CD8-positive, alpha-beta memory T cell (primary cell): ENCODE results near the gene L3MBTL2. TPM values are rescaled to one million over a fixed set of nuclear protein-coding genes. Genes with fewer than 3 reads are reported as not detected.
A peak's percentile ranks its signal among the peaks of the same experiment; 100 is the strongest.

Source experiments
- CTCF ChIA-PET: fragments of 350-600 bp; sonication (Branson Sonifier 250); formaldehyde crosslinking; loops from one replicate; lab custom pipeline; 2021; ENCODE audit warnings: antibody characterized with exemption; lab: Charles Lee
- POLR2A ChIA-PET: fragments of 350-600 bp; sonication (Branson Sonifier 250); formaldehyde crosslinking; loops from one replicate; lab custom pipeline; 2021; ENCODE audit warnings: antibody characterized with exemption; lab: Charles Lee
- DNase-seq, 5 donors: peaks; one replicate each; pipeline versions ENCODE4 v3.0.0 to v3.0.0-alpha.2; 2020 to 2022; ENCODE audit warnings: mixed read lengths in 1 of 5
- H3K27ac ChIP-seq: one replicate; pipeline ENCODE4 v1.7.0; 2013; ENCODE audit warnings: low read depth, mild to moderate bottlenecking, low read length, moderate library complexity
- H3K27me3 ChIP-seq: 2 replicates; pipeline ENCODE4 v1.7.0; 2013; ENCODE audit warnings: low read length, mild to moderate bottlenecking; ENCODE audit not compliant: insufficient read depth, poor library complexity, severe bottlenecking
- H3K36me3 ChIP-seq: 2 replicates; pipeline ENCODE4 v1.7.0; 2013; ENCODE audit warnings: mild to moderate bottlenecking, low read length, moderate library complexity; ENCODE audit not compliant: insufficient read depth
- H3K4me1 ChIP-seq: 2 replicates; pipeline ENCODE4 v1.7.0; 2013; ENCODE audit warnings: mild to moderate bottlenecking, low read length, moderate library complexity; ENCODE audit not compliant: insufficient read depth
- H3K4me3 ChIP-seq: 2 replicates; pipeline ENCODE4 v1.7.0; 2013; ENCODE audit warnings: mild to moderate bottlenecking, low read length
- H3K9me3 ChIP-seq: 2 replicates; pipeline ENCODE4 v1.7.0; 2013; ENCODE audit warnings: mild to moderate bottlenecking, low read length
- H3K27ac Mint-ChIP-seq, 8 donors: one replicate each; pipeline ENCODE4 v1.8.0; 2020 to 2021; ENCODE audit warnings: mixed read lengths in 8 of 8, mild to moderate bottlenecking in 6 of 8, inconsistent platforms in 3 of 8, moderate library complexity in 3 of 8
- H3K27me3 Mint-ChIP-seq, 2 donors: one replicate each; pipeline ENCODE4 v1.8.0; 2020 to 2021; ENCODE audit warnings: mixed read lengths in 2 of 2, mild to moderate bottlenecking in 1 of 2, moderate library complexity in 1 of 2
- H3K36me3 Mint-ChIP-seq, 3 donors: one replicate each; pipeline ENCODE4 v1.8.0; 2020 to 2021; ENCODE audit warnings: mixed read lengths in 3 of 3, inconsistent platforms in 1 of 3, mild to moderate bottlenecking in 1 of 3
- H3K4me1 Mint-ChIP-seq, 3 donors: one replicate each; pipeline ENCODE4 v1.8.0; 2020 to 2021; ENCODE audit warnings: mixed read lengths in 3 of 3, inconsistent platforms in 1 of 3, mild to moderate bottlenecking in 1 of 3
- H3K4me3 Mint-ChIP-seq, 7 donors: one replicate each; pipeline ENCODE4 v1.8.0; 2020 to 2021; ENCODE audit warnings: mixed read lengths in 7 of 7, mild to moderate bottlenecking in 6 of 7, moderate library complexity in 4 of 7, inconsistent platforms in 2 of 7
- H3K9me3 Mint-ChIP-seq, 5 donors: one replicate each; pipeline ENCODE4 v1.8.0; 2020 to 2022; ENCODE audit warnings: mixed read lengths in 5 of 5, mild to moderate bottlenecking in 3 of 5, moderate library complexity in 2 of 5, inconsistent platforms in 1 of 5
- polyA plus RNA-seq: library from polyadenylated mRNA; unstranded; fragments of 300-500 nt; fragmentation: Illumina TruSeq; gene quantifications from one replicate; pipeline ENCODE4 v1.2.3, GENCODE V29; 2021
- total RNA-seq, 2 experiments: library from RNA; stranded (reverse); gene quantifications; one replicate each; pipeline ENCODE4 v1.2.3, GENCODE V29; 2021

The L3MBTL2 gene
- total and polyA plus RNA-seq, 3 experiments from 2014 or later = 34.2 to 55.9 (median 54.4) TPM

- CTCF ChIA-PET = interaction anchor here (1.1 to 1.5 kb wide), 2 partner anchors 8 to 308 kb away, joined by 3 to 7 read pairs; no protein-coding TSS in a partner anchor
- H3K27ac ChIP-seq = no peak overlapping the region
- Mint-ChIP-seq H3K36me3 (peaks cover 0 to 61% (median 0%) of the 10 kb centered on the region in 3 donors), H3K4me3 (no peak overlapping the region), H3K4me1 (no peaks in the 10 kb centered on the region), H3K27me3 (no peaks in the 10 kb centered on the region), H3K9me3 (no peaks in the 10 kb centered on the region), H3K27ac (peak overlapping the region in 1 of 8 donors; percentile 92)
- no peak overlapping the region for H3K4me3 ChIP-seq
- no peak for DNase-seq
- no peaks in the 10 kb centered on the region for H3K27me3 ChIP-seq
- no peaks in the 10 kb centered on the region for H3K4me1 ChIP-seq
- H3K9me3 ChIP-seq = no peaks in the 10 kb centered on the region
- H3K36me3 ChIP-seq = peaks cover 3% of the 10 kb centered on the region
- POLR2A ChIA-PET = interaction anchor here (0.5 kb wide), 1 partner anchor 63 kb away, joined by 4 read pairs; no protein-coding TSS in a partner anchor
These were observed 24.8 kb downstream of the L3MBTL2 start for GRCh38 chr22:41229730-41230400.

GRCh38 chr22:41230401-41230785, 25.3 kb downstream of the L3MBTL2 start:
- no peak overlapping the region for H3K27ac Mint-ChIP-seq
- H3K4me3 Mint-ChIP-seq = no peak overlapping the region
- H3K27me3 ChIP-seq = no peaks in the 10 kb centered on the region

DNA sequence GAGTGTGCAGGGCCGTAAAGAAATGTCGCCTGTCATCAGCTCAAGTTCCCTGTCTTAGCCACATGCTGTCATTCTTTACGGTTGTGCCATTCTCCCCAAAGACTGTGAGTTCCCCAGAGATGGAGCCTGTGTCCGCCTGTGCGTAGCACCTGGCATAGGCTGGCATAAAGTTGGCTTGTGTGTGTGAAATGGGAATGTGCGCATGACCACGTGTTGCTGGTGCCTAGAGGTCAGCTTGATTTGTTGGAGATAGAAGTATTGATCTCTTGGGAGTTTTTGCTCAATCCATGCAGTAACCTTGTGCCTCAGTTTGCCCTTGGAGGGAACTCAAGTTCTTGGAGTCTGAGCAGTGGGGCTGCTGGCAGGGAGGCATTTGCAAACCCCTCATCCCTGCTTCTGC, 26.3 kb downstream of the L3MBTL2 start:
- H3K27me3 Mint-ChIP-seq = no peaks in the 10 kb centered on the region
- POLR2A ChIA-PET = no interaction called here
- no peak for DNase-seq
- H3K9me3 ChIP-seq = no peaks in the 10 kb centered on the region
- H3K27ac Mint-ChIP-seq = peak overlapping the region in 1 of 8 donors; percentile 38
- peaks cover 0 to 47% (median 0%) of the 10 kb centered on the region in 3 donors for H3K36me3 Mint-ChIP-seq
- no peak overlapping the region for H3K4me3 ChIP-seq
- H3K4me1 ChIP-seq = no peaks in the 10 kb centered on the region
- no peaks in the 10 kb centered on the region for H3K9me3 Mint-ChIP-seq
- no peak overlapping the region for H3K4me3 Mint-ChIP-seq
- no peak overlapping the region for H3K27ac ChIP-seq
- CTCF ChIA-PET = no interaction called here
- no peaks in the 10 kb centered on the region for H3K27me3 ChIP-seq
- H3K36me3 ChIP-seq = no peaks in the 10 kb centered on the region
- H3K4me1 Mint-ChIP-seq = no peaks in the 10 kb centered on the region

More at GRCh38 chr22:41230401-41230785, 25.3 kb downstream of the L3MBTL2 start:
- H3K9me3 Mint-ChIP-seq = no peaks in the 10 kb centered on the region
- no peak overlapping the region for H3K4me3 ChIP-seq
- H3K27me3 Mint-ChIP-seq = no peaks in the 10 kb centered on the region
- ChIA-PET POLR2A (interaction anchor here (0.5 kb wide), 2 partner anchors 63 to 171 kb away, joined by 4 read pairs; no protein-coding TSS in a partner anchor), CTCF (interaction anchor here (1.1 kb wide), 1 partner anchor 308 kb away, joined by 3 read pairs; no protein-coding TSS in a partner anchor)
- H3K4me1 Mint-ChIP-seq = no peaks in the 10 kb centered on the region
- no peak overlapping the region for H3K27ac ChIP-seq
- no peak for DNase-seq
- H3K9me3 ChIP-seq = no peaks in the 10 kb centered on the region
- H3K36me3 ChIP-seq = no peaks in the 10 kb centered on the region
- H3K4me1 ChIP-seq = no peaks in the 10 kb centered on the region
- peaks cover 0 to 57% (median 0%) of the 10 kb centered on the region in 3 donors for H3K36me3 Mint-ChIP-seq

- no peaks in the 10 kb centered on the region for H3K27me3 Mint-ChIP-seq
- no peaks in the 10 kb centered on the region for H3K9me3 ChIP-seq
- H3K4me1 Mint-ChIP-seq = peaks cover 3 to 15% (median 4%) of the 10 kb centered on the region in 3 donors
- ChIA-PET CTCF (no interaction called here), POLR2A (no interaction called here)
- DNase-seq = no peak
- H3K27me3 ChIP-seq = no peaks in the 10 kb centered on the region
- H3K4me1 ChIP-seq = peaks cover 9% of the 10 kb centered on the region
- H3K9me3 Mint-ChIP-seq = no peaks in the 10 kb centered on the region
- H3K27ac ChIP-seq = no peak overlapping the region
- H3K27ac Mint-ChIP-seq = no peak overlapping the region
- H3K4me3 ChIP-seq = no peak overlapping the region
- H3K36me3 ChIP-seq = no peaks in the 10 kb centered on the region
- H3K4me3 Mint-ChIP-seq = no peak overlapping the region
- H3K36me3 Mint-ChIP-seq = peaks cover 0 to 16% (median 0%) of the 10 kb centered on the region in 3 donors
These were observed 29.9 kb downstream of the L3MBTL2 start for GRCh38 chr22:41234815-41235695.

- peak overlapping the region; percentile 24 to 76 (median 66) for H3K4me3 Mint-ChIP-seq
- peak overlapping the region in 2 of 8 donors; percentile 29 to 34 for H3K27ac Mint-ChIP-seq
- CTCF ChIA-PET = interaction anchor here (0.7 to 3.8 kb wide), 44 partner anchors 8 to 338 kb away, joined by 3 to 66 read pairs (median 4); partner anchors contain the start of genes EP300, L3MBTL2, RANGAP1 and RBX1
- POLR2A ChIA-PET = interaction anchor here (0.5 to 1.6 kb wide), 7 partner anchors 11 to 323 kb away, joined by 3 to 9 read pairs (median 4); partner anchors contain the start of gene RBX1
- H3K4me1 Mint-ChIP-seq = peaks cover 3 to 15% (median 4%) of the 10 kb centered on the region in 3 donors
- Histone ChIP-seq H3K4me1 (peaks cover 9% of the 10 kb centered on the region), H3K4me3 (peak overlapping the region; percentile 50), H3K27ac (no peak overlapping the region), H3K36me3 (no peaks in the 10 kb centered on the region), H3K9me3 (no peaks in the 10 kb centered on the region), H3K27me3 (no peaks in the 10 kb centered on the region)
- no peak for DNase-seq
- no peaks in the 10 kb centered on the region for H3K36me3 Mint-ChIP-seq
- no peaks in the 10 kb centered on the region for H3K9me3 Mint-ChIP-seq
- no peaks in the 10 kb centered on the region for H3K27me3 Mint-ChIP-seq
These were observed 32.1 kb downstream of the L3MBTL2 start for GRCh38 chr22:41237036-41237706.

GRCh38 chr22:41237707-41238569, 32.8 kb downstream of the L3MBTL2 start:
- H3K4me3 ChIP-seq = peak overlapping the region; percentile 50
- ChIA-PET POLR2A (interaction anchor here (0.5 to 1.6 kb wide), 7 partner anchors 10 to 324 kb away, joined by 3 to 9 read pairs (median 5); partner anchors contain the start of genes RANGAP1 and RBX1), CTCF (interaction anchor here (0.5 to 3.8 kb wide), 44 partner anchors 9 to 339 kb away, joined by 3 to 66 read pairs (median 4); partner anchors contain the start of genes EP300, L3MBTL2, RANGAP1 and RBX1)
- peak; percentile 69 to 84 (median 77) for DNase-seq
- no peak overlapping the region for H3K27ac ChIP-seq
- Mint-ChIP-seq H3K27me3 (no peaks in the 10 kb centered on the region), H3K4me3 (peak overlapping the region in 5 of 7 donors; percentile 24 to 76 (median 70)), H3K36me3 (no peaks in the 10 kb centered on the region), H3K4me1 (peaks cover 3 to 15% (median 4%) of the 10 kb centered on the region in 3 donors), H3K9me3 (no peaks in the 10 kb centered on the region), H3K27ac (no peak overlapping the region)
- no peaks in the 10 kb centered on the region for H3K27me3 ChIP-seq
- peaks cover 9% of the 10 kb centered on the region for H3K4me1 ChIP-seq
- no peaks in the 10 kb centered on the region for H3K36me3 ChIP-seq
- no peaks in the 10 kb centered on the region for H3K9me3 ChIP-seq
